Type B pancreatic cell (in vitro differentiated cells): Measurements from ENCODE around the gene DDX54. TPM values are rescaled to one million over a fixed set of nuclear protein-coding genes. Genes with fewer than 3 reads are reported as not detected.

Source experiments
- DNase-seq: peaks from one replicate; pipeline ENCODE4 v3.0.0; 2021; ENCODE audit warnings: mixed read lengths; ENCODE audit not compliant: unreplicated experiment; ENCODE audit errors: extremely low spot score
- H3K27ac Mint-ChIP-seq: 2 replicates; pipeline ENCODE4 v1.8.0; 2021; ENCODE audit warnings: mild to moderate bottlenecking, mixed read lengths
- H3K27me3 Mint-ChIP-seq: 2 replicates; pipeline ENCODE4 v1.8.0; 2021; ENCODE audit warnings: mixed read lengths
- H3K36me3 Mint-ChIP-seq: 2 replicates; pipeline ENCODE4 v1.8.0; 2021; ENCODE audit warnings: mixed read lengths
- H3K4me1 Mint-ChIP-seq: one replicate; pipeline ENCODE4 v1.8.0; 2021; ENCODE audit warnings: mixed read lengths; ENCODE audit not compliant: unreplicated experiment
- H3K4me3 Mint-ChIP-seq: 2 replicates; pipeline ENCODE4 v1.8.0; 2021; ENCODE audit warnings: mild to moderate bottlenecking, mixed read lengths
- H3K9me3 Mint-ChIP-seq: 2 replicates; pipeline ENCODE4 v1.8.0; 2021; ENCODE audit warnings: mixed read lengths
- CTCF ChIP-seq: fragments of 200-600 bp; sonication (generic); conservative IDR thresholded peaks from 2 replicates; pipeline ENCODE4 v1.5.0; 2021; ENCODE audit warnings: antibody characterized with exemption, mild to moderate bottlenecking
- total RNA-seq: library from RNA; stranded (reverse); gene quantifications from 2 replicates; pipeline ENCODE4 v1.2.1, GENCODE V29; 2021; ENCODE audit warnings: low replicate concordance

Gene DDX54
- total RNA-seq, 1 donor from 2014 or later = 66.1 TPM

GRCh38 chr12:113155060-113155459 is 30.2 kb downstream of the DDX54 start:
- Mint-ChIP-seq H3K9me3 (no peaks in the 10 kb centered on the region), H3K27me3 (peaks cover 46% of the 10 kb centered on the region), H3K4me3 (no peak overlapping the region), H3K4me1 (peaks cover 13% of the 10 kb centered on the region), H3K36me3 (peaks cover 15% of the 10 kb centered on the region), H3K27ac (no peak overlapping the region)
- TF ChIP-seq CTCF = no peak
- no peak for DNase-seq

- TF ChIP-seq CTCF = no peak
- peaks cover 14% of the 10 kb centered on the region for H3K36me3 Mint-ChIP-seq
- DNase-seq = no peak
- peak overlapping the region; percentile 55 for H3K4me3 Mint-ChIP-seq
- no peak overlapping the region for H3K27ac Mint-ChIP-seq
- H3K9me3 Mint-ChIP-seq = no peaks in the 10 kb centered on the region
- peaks cover 18% of the 10 kb centered on the region for H3K4me1 Mint-ChIP-seq
- H3K27me3 Mint-ChIP-seq = peaks cover 46% of the 10 kb centered on the region
Measured at GRCh38 chr12:113154351-113154973, 30.8 kb downstream of the DDX54 start.

GRCh38 chr12:113152835-113153814 is 32.2 kb downstream of the DDX54 start:
- peak overlapping the region; percentile 70 for H3K4me3 Mint-ChIP-seq
- H3K27ac Mint-ChIP-seq = peak overlapping the region; percentile 25
- DNase-seq = no peak
- H3K27me3 Mint-ChIP-seq = peaks cover 46% of the 10 kb centered on the region
- no peaks in the 10 kb centered on the region for H3K9me3 Mint-ChIP-seq
- peak; percentile 55 for TF ChIP-seq CTCF
- peaks cover 21% of the 10 kb centered on the region for H3K4me1 Mint-ChIP-seq
- peaks cover 11% of the 10 kb centered on the region for H3K36me3 Mint-ChIP-seq

GRCh38 chr12:113152196-113152834 is 33.0 kb downstream of the DDX54 start:
- Mint-ChIP-seq H3K27ac (peak overlapping the region; percentile 25), H3K4me3 (peak overlapping the region; percentile 70), H3K36me3 (peaks cover 6% of the 10 kb centered on the region), H3K4me1 (peaks cover 21% of the 10 kb centered on the region), H3K9me3 (no peaks in the 10 kb centered on the region), H3K27me3 (peaks cover 46% of the 10 kb centered on the region)
- no peak for DNase-seq
- TF ChIP-seq CTCF = no peak

GRCh38 chr12:113151655-113152054 is 33.6 kb downstream of the DDX54 start:
- peaks cover 42% of the 10 kb centered on the region for H3K27me3 Mint-ChIP-seq
- peak overlapping the region; percentile 70 for H3K4me3 Mint-ChIP-seq
- peaks cover 1% of the 10 kb centered on the region for H3K36me3 Mint-ChIP-seq
- H3K9me3 Mint-ChIP-seq = no peaks in the 10 kb centered on the region
- no peak for TF ChIP-seq CTCF
- peaks cover 21% of the 10 kb centered on the region for H3K4me1 Mint-ChIP-seq
- no peak overlapping the region for H3K27ac Mint-ChIP-seq
- no peak for DNase-seq
